ENCODE results near the gene SUPT6H.

The SUPT6H gene

DNA sequence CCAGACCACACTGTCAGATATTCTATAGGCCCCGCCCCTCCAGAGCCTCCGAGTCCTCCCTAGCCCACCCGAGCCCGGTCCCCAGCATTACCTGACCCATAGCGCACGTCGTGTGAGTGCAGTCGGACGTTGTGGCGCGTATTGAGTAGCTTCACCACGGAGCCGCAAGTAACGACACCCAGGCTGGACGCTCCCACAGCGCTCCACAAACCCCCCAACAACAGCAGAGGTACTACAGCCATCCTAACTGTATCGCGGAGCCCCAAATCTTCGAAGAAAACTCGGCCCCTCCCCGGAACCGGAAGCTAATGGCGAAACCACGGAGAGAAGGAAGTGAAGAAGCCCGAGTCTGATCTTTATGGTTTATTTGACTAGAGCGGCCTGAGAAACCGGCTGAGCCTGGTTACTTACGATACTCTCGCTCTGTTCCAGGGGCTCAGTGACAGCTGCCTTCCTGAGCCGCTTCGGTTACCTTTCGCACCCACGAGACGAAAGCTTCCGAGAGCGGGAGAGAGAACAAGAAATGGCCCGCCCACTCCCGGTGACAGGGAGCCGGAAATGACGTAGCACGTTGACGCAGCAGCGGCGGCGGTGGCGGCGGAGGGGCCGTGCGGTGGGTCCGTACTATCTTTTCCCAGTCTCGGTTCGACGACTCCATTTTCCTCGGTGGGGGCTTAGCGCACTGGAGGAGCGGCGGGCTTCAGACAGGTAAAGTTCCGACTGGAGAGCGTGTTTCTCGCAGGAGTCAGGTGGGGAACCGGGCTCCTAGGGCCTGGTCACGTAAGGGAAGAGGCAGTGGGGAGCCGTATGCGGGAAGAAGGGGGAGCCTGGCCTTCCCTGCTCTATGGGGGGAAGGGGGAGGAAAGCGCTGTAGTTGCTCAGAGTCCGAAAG is at the start of gene SUPT6H, which contains the start of gene SDF2:
SUPT6H (plus strand) TSS at position 571 of the 892 bp plus-strand sequence. CDS start 11,197 bp downstream, outside the sequence.
SDF2 (minus strand) TSS at position 272 of the 892 bp plus-strand sequence; CDS start at position 242, 30 bp downstream.
- DNase-seq (ENCODE audit: low read depth in 2 of 2), result peak; percentile 89 to 92

DNA sequence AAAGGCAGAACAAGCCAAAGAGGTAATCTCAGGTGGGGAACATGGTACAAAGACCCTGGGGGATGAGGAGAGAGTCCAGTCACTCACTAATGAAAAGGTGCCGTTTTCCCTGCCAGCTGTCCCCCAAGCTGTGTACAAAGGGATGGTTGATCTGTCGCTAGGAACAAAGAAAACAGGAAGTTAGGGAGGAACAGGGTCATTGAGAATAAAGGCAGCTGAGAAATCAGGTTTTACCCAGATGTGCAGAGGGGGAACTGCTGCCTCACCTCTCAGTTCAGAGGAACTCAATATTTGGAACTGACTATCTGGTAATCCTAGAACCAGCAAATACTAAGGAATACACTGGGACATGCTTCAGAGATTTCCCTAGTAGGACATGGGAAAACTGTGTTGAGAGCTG is 49.5 kb upstream of the SUPT6H start:
- no peak for DNase-seq (ENCODE audit: low read depth in 2 of 2)

DNA sequence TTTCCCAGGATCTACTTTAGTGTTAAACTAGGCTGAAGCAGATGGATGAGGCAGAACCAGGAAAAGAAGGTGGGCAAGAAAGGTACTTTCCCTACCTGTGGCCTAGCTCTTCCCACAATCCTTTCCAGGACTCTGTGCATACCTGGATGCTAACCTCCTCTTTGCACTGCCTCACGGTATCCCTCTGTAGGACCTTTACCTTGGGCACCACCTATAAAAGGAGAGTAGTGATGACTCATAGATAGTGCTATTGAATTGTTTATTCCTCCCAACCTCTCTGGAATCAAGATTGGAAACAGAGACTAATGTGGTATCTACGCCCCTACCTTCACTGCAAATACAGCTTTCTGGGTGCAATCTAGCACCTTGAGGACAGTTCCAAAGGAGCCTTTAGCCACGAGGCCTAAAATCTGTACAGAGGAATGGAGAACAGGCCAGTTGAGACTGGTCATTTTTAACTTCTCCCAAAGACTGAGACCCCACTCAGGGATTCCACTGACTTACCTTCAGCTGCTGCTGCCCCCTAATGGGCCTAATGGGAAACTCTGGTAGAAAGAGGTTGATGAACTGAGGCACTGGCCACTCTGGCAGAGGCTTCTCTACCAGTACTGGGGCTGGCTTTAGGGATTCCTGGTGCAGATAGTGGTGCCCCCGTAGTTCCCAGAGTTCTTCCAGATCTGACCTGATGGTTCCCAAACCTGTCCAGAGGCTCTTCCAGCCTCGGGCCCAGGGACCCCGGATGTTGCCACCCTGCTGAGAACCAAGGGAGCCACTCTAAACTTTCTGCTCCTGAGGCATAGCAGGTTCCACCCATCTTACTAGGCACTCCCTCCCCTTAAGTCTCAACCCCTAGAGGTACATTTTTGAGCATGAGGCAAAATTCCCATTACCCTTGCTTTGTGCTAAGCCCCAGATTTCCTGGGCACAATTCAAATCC is 48.8 kb upstream of the SUPT6H start:
- DNase-seq (ENCODE audit: low read depth in 2 of 2), result no peak

DNA sequence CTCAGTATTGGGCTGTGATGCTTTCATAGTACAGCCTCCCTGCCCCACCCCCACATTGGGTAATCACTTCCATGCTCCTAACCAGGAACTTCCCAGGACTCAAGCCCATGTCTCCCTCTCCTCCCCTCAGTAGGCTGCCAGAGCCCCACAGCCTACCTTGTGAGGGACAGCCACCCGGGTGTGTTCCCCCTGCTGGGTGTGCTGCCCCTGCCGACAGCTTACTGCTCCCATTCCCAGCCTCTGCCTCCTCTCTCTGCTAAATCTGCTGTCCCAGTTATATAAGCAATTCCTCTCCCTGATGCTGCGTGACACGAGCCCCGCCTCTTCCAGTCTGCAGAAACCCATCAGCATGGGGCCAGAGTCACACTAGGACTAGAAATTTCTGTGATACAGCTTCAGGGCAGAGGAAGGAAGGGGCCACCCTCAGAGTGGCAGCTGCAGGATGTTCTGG is 48.0 kb upstream of the SUPT6H start, which contains the start of gene RSKR:
RSKR (minus strand) TSS at position 255 of the 451 bp plus-strand sequence; CDS start at position 231, 24 bp downstream.
- no peak for DNase-seq (ENCODE audit: low read depth in 2 of 2)

DNA sequence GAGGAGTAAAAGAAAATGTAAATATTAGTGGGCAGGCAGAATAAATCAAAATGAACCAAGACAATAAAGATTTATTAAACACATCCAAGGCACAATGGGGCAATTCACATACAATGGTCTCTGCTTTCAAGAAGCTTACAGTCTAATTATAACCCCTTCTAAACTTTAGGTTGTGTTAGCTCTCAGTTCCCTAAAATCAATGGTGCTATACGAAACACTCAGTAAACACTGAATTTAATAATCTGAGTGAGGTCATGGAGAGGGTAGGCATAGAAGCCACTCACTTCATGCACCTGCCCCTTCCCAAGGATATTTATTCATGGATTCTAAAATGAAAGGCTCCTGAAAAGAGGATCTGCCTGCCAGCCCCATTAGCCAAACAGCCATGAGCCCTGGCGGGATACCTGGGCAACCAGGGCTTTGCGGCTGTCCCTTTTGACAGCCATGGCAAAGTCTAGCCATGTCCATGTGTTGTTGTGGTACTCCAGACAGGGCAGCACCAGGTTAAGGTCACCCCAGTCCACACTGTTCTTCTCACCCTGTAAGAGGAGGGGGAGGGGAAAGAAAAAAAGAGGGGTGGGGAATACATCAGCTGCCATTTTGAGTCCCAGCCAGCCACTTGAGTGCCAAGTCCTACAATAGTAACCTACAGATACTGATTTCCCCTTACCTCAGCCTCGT is 46.6 kb upstream of the SUPT6H start:
- DNase-seq (ENCODE audit: low read depth in 2 of 2), result no peak

DNA sequence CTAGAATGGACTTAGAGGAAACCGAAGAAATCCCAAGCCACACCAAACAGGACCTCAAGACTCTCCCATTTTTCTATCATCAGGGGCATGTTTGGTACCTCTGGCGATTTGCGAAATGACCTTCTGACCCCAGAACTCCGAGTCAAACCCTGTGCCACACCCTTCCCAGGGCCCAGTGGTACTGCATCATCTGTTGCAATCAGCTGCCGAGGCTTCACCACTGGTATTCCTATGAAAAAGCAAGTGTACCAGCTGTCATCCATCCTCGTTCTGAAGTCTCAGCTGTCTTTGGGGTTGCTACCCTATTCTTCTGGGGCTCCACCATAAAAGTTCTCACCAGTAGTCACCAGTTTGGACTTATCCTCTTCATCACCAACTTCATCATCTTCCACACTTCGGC is 45.7 kb upstream of the SUPT6H start:
- no peak for DNase-seq (ENCODE audit: low read depth in 2 of 2)

DNA sequence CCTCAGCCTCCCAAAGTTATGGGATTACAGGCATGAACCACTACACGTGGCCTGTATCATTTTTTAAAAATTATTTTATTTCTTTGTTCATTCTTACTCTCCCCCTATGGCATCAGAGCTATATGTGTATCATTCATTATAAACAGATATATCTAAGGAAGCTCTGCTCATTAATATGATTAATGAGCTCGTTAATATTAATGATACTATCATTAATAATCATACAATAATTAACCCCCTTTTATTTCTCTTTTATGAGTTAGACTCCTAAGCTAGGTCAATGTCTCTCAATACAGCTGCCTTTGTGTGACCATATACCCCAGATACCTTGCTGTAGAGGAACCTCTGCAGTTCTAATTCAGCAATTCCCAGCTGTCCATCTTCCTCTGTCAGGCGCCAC is 43.5 kb upstream of the SUPT6H start:
- DNase-seq (ENCODE audit: low read depth in 2 of 2), result no peak

DNA sequence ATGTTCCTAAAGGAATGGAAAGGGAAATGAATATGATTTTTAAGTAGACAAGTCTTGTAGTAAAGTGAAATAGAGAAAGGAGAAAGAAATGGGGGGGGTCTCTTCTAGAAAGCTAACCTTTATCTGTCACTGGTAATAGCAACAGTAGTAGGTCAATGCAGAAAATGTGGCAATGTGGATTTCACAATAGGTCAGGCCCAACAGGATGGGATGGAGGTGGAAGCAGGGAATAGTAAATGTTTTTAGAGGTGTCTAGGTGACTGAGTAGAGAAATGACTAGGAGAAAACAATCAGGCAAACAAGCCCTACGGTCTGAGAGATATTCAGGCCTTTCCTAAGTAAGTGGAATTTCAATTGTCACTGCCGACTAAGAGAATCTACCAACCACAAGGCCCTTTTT is 42.0 kb upstream of the SUPT6H start:
- no peak for DNase-seq (ENCODE audit: low read depth in 2 of 2)

DNA sequence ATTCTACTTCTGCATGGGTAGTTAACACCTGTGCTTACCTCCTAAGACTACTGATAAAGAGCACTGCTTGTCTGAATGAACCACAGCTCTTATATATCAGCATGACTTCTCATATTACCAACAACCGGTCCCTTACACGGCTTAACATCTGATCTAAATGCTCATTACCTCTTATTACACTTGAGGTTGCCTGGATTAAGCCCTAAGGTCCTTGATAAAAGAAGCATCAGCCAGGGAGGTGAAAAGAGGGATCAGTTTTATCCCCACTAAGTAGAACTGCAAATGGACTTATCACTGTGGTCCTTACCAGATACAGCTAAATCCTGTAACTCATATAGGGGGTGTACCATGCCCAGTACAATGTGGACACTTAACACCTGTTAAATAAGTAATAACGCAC is 39.8 kb upstream of the SUPT6H start:
- no peak for DNase-seq (ENCODE audit: low read depth in 2 of 2)

DNA sequence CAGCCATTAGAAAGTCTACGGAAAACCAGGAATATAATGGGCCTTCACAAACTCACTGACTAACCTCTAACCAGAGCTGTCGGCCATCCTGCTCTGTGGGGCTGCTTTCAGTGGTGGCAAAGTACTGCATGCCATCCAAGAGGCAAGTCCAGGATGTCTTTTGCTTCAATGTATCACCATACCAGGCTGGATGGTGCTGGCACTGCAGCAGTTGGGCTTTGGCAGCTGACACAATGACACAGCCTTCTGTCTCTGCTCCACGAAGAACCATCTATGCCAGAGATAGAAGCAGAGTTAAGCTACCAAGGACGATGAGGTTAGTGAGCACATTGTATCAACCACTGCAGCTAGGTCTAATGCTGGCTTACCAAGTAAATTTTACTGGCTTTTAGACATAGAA is 38.3 kb upstream of the SUPT6H start:
- no peak for DNase-seq (ENCODE audit: low read depth in 2 of 2)

DNA sequence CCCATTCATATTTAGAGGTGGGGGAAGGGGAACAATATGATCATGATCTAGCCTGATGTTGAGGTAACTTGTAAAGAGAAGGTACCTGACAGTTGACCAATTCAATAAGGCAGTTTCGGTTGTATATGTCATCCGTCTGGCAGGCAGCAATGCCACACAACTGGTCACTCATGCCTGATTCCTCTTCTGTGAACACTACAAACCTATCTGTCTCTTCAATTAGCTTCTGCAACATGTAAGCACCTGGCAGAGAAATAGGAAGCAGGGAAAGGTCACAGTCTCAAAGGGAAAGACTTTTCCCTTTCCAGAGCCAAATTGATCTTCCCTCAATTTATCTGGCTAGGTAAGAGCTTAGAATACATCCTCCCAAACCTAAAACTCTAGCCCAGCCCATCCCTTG is 37.9 kb upstream of the SUPT6H start:
- no peak for DNase-seq (ENCODE audit: low read depth in 2 of 2)

DNA sequence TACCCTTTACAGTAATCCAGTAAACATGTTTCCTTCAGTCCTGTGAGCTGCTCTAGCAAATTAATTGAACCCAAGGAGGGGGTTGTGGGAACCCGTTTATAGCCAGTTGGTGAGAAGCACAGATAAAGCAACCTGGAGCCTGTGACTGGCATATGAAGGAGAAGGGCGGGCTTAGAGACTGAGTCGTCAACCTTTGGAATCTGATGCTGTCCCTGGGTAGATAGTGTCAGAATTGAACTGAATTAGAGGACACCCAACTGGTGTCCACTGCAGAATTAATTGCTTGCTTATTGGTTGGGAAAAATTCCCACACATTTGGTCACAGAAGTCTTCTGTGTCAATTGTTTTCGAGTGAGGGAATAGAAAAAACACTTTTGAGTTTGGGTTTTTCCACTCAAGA is 35.2 kb upstream of the SUPT6H start:
- DNase-seq (ENCODE audit: low read depth in 2 of 2), result no peak

DNA sequence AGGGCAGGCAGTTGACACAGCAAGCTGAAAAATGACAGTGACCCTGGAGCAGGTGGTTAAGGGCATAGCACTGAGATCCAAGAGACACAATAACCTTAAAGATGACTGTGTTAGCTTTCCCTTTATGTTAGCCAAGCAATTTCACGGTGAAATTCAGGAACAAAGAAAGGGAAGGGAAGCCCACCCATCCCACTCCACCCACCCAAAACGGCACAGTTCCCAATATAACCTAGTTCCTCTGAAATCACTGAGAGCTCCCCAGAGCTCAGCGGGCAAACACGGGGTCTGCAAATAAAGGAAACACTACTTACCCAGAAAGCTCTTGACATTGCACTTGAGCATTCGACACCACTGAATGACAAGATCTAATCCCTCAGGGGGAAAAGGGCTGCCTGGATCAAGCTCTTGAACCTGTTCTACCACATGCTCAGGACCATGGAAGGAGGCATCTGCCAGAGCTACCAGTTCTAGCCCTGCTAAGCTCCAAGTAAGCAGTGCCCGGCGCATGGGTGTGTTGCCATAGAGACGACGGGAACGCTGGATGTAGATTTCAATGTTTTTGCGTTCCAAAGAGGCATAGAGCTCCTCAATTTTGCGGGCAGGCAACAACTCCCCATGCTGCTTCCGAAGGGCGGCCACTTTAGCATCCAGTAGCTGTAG is 27.7 kb upstream of the SUPT6H start:
- DNase-seq (ENCODE audit: low read depth in 2 of 2), result no peak

DNA sequence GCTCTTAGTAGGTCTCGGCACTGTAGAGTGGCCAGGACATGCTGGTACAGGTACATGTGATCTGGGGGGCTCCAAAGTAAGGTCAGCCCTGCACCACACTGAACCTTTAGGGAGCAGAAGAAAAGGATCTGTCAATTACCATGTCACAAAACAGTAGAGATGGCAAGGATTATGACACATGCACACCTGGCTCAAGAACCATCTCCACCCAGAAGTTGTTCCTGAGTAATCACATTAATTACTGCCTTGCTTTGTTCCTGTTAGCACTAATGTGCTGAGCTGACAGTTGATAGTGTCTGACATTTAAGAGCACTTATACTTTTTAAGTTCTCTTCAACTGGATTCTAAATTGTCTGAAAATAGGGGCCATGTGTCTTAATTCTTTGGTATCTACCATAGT is 26.5 kb upstream of the SUPT6H start:
- no peak for DNase-seq (ENCODE audit: low read depth in 2 of 2)

DNA sequence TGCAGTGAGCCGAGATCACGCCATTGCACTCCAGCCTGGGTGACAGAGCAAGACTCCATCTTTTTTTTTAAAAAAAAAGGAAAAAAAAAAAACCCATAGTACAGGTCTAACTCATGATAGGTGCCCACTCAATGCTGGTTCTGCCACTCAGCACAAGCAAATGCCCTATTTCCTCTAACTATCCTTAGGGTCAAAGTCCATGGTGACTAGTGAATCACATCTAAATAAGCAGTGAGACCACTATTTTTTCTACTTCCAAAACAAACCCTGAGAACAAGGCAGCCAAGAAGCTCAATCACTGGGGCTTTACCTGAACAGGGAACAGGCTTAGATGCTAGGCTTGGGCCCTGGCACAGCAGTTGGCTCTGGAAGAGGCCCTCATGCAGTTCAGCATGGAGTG is 20.4 kb upstream of the SUPT6H start:
- no peak for DNase-seq (ENCODE audit: low read depth in 2 of 2)

DNA sequence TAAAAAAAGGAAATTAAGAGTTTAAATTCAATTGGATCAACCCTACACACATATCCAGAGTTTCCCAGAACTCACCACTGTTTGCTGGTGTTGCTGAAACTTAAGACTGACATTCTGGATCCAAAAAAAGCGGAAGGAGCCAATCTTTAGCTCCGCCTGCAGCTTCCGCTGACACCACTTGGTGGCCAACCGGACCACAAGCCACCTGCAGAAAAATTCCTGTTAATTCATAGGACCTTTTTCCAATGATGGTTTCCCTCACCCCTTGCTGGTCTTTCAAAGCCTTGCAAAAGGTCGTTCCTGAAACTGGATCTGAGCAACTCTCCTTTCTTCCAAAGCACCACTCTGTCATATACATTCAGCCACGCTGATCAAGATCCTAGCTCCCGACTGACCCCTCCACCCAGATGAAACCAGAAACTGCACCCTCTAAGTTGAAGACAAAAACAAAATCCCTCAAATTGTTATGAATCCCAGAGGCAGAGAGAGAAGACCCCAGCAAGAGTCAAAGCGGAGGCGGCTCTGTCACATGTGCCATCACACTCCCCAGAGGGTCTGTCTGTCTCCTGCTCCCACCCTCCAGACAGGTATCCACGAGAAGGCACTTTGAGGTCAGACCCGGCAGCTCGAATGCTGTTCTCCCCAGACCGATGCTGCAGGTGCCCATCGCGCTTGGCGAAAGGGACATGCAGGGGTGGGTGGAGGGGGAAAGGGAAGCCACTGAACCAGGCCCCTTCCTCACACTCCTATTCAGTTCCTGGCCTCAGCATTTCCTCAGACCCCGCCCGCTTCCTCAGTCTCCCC is 17.8 kb upstream of the SUPT6H start:
- DNase-seq (ENCODE audit: low read depth in 2 of 2), result no peak

DNA sequence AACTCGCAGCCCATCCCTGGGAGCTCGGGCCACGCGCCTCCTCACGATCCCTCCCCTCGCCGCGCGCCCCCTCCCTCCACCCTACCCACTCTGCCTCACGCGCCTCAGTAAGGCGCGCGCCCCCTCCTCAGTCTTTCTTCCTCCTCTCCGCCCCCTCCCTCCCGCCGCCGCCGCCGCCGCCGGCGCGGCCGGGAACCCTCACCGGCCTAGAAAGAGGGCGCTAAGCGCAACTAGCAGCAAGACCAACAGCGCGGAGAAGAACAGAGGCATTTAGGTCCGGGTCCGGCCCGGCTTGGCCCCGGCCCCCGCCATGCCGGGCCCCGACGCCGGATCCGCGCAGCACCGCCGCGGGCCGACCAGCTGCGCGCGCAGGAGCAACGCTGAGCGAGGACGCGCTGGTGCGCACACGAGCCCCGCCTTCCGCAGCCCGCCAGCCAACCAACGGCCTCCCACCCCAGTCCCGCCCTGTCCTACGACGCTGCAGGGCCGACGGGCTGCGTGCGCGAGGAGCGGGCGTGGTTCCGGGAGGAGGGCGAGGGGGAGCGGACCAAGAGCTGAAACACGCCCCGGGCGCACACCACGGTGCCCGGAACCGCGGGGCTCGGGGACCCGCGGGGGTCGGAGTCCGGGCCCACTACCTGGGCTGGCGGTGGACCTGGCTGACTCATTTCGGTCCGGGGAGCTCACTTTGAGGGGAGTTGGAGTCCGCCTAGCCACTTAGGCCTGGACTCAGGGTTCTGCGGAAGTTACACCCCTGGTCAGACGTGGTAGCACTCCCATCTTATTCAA is 17.0 kb upstream of the SUPT6H start, which contains the start of gene BLTP2:
BLTP2 (minus strand) TSS at position 372 of the 789 bp plus-strand sequence; CDS start at position 270, 102 bp downstream.
- DNase-seq (ENCODE audit: low read depth in 2 of 2), result peak; percentile 84 to 89

DNA sequence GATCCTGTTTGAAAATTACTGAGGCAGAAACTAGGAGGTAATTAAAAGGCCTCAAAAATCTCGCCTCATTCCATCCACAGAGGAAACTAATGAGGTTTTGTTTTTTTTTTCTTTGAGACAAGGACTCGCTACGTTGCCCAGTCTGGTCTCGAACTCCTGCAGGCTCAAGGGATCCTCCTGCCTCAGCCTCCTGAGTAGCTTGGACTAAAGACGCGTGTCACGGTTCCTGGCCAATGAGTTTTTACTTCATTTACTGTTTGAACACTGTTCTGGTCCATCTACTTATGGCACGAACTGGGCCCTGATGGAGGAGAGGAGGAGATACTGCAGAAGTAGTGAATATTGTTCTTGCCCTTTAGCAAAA is 16.4 kb upstream of the SUPT6H start:
- DNase-seq (ENCODE audit: low read depth in 2 of 2), result no peak

DNA sequence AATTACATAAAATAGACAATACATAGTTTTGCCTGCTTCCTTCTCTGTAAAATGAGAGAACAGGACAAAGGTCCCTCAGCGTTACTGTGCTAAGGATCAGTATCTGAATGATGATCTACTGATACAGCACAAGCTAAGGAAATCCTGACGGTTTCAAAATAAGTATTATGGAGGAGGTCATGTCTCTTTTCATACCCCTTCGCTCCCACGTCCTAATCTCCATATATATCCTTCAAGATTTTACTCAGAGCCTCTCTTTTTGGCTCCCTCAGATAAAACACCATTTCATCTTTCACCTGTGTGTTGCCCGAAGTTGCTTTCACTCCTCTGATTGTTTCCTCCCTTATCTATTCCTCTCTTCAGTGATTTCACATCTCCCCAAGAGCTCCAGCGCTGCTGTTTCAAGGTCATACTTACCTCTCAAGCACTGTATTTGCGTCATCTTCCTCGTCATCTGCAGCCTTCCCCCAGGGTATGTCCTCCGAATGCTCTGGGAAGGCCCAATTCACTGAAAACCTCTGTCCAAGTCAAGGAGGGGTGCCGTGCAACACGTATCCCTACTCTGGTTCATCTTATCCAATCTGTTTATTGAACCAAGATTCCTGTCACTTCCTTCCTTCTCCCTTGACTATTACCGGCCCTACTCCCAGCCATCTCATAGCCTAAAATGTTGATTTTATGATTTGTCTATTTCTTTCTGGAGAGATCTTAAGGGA is 15.8 kb upstream of the SUPT6H start:
- no peak for DNase-seq (ENCODE audit: low read depth in 2 of 2)
